CMK (cell line): Measurements from ENCODE around the gene DLG2.

Experiments
- DNase-seq: peaks from one replicate; pipeline ENCODE4 v3.0.0-alpha.2; 2010; ENCODE audit warnings: low read depth

The DLG2 gene

DNA sequence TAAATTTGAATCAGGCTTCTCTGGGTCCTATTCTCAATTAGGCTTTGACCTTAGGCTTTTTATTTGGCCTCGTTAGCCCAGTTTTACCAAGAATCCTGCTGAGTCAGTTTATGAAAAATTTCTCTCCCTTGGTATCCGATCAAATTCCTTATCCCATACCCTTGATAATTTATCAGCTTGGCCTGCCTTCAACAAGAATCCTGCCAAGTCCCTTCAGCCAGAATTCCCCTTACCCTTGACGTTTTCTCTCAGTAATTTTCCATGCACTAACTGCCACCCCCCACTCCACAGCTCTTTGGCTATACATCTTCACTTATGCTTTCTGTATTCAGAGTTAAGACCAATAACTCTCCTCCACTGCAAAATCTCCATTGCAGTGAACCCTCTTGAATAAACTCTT lies 1530.0 kb downstream of the DLG2 start:
- no peak for DNase-seq

DNA sequence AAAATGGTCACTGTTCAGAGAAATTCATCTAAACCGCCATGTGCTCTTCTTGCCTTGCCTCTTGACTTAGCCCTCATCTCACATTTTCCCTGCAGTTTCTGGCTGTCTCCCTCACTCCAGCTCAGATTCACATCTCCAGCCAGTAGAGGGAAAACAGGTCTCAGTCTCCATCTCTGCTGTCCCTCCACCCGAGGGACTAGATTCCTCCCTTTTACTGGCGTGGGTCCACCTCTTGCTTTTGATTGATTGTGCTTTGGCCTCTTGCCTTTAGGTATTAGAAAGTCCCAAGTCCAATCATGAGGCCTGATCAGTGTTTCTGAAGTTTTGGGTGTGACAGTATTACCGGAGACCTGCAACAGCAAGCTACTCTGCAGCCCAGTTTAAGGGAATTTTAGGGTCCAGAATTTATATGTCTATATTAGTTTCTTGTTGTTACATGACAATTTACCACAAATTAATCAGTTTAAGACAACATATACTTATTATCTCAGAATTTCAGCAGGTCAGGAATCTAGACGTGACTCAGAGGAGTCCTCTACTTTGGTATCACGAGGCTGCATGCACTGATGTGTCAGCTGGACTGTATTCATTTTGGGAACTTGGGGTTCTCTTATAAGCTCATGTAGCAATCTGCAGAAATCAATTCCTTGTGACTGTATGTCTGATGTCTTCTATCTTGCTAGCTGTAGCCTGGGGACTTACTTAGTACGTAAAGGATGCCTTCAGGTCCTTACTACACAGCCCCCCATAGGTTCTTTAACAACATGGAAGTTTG lies 1535.7 kb downstream of the DLG2 start:
- no peak for DNase-seq

DNA sequence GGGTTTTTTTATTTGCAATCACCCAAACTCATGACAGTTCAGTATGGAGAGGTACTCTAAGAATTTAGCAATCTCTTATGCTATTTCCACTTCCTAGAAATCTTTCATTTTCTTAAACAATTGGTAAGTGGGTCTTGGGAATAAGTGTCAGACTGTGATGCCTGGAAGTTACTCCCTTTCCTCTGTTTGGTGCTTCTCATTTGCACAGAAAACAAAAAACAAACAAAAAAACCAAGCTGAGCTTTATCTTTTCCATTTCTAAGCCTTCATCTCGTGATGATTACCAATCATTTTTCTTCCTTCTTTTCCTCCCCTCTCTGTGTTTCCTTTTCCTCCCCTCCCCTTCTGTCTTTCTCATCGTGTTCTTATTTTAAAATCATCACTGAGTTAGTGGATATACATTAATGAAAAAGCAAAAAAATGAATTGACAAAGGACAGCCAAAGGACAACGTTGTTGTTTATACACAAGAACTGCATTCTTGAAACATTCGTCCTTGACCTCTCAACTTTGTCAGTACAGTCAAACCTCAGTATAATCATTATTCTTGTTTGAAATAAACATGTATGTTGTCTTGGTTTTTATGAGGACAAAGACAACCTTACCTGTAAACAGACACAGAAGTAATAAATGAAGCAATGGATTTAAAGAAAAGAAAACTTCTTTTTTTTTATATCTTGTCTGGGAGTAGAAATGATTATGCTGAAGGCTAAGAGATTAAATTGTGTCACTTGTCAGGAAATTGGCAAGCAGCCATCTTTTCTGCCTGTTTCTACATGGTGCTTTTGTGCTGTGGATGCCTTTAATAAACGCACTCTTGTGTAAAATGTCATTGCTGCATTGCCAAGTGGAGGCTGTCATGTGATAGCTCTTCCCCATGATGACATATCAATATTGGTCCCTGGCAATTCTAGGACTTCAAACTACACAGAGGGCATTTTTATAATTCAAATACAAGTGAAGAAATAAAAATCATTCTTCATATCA lies 1537.8 kb downstream of the DLG2 start:
- DNase-seq: no peak

DNA sequence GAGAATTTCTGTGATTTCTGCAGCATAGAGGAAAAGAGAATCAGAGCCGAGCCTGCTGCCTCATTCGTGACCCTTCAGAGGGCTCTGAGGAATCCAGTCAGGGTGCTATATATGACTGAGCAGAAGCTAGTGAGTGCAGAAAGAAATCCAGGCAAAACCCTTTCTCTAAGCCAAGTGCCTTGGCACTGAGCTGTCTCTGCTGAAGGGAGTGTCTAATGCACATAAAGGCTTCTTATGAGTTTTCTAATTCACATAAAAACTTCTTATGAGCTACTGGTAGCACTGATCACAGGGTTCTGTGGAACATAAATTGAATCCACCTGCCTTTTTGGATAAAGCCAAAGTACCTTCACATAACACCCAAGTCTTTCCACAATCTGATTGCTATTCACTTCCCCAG lies 1555.3 kb downstream of the DLG2 start:
- DNase-seq: no peak

DNA sequence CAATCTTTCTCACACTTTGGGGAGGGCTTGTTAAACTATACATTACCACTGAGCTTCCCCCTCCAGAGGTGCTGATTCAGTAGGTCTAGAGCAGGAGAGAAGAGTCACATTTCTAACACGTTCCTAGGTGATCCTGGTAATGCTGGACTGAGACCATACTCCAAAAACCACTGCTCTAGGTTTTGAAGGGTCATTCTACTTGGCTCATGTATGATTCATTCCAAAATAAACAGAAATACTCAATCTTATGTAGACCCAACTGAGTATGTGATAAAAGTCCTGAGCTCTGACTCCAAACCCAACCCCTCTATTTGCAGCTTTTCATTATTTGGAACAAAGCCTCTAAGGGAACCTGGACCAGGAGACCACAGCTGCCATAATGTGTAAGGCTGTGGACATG lies 1558.1 kb downstream of the DLG2 start:
- DNase-seq: no peak

DNA sequence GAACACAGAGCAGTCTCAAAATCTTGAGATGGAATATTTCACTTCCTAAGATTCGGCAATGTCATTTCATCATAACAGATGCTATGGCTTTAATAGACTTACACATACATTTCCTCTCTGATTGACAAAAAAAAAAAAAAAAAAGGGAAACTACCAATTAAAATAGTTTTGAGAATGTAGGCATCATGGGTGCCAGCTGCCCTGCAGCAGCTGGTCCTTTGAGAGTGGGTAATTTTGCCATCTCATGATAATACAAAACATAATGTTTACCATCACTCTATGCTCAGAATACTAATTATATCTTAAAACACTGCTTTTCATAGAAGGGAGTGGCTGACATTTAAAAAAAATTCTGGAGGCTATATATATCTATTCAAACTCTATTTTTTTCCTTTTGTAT lies 1565.4 kb downstream of the DLG2 start:
- no peak for DNase-seq

DNA sequence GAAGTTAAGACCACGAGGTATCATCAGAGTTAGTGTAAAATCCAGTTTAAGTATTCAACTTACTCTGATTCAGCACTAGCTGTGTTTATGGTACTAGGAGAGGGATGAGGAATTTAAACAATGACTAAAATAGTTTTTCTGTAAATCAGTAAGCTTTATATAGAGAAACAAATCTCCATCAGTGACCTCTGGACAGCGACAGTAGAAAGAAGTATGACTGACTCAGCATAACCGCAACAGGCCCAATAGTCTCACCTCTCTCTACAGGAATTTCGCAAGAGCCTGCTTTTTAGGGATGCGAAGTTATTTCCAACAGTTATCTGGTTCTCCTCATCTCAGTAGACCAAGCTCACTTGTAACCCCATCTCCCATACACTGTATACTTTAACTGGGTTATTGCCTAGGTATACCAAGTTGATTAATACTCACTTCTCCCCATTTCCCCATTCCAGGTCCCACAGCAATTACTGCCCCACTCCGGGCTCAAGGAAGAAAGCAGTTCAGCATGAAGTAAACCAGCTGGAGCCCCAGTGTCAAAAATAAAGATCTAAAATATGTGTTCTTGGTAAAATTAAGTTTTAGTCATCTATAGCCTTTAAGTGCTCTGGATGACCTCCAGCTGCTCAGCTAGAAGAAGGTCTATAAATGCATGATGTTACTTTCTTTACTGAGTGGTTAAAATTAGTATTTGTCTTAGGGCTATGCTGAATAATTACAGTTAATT lies 1570.3 kb downstream of the DLG2 start:
- DNase-seq: no peak

DNA sequence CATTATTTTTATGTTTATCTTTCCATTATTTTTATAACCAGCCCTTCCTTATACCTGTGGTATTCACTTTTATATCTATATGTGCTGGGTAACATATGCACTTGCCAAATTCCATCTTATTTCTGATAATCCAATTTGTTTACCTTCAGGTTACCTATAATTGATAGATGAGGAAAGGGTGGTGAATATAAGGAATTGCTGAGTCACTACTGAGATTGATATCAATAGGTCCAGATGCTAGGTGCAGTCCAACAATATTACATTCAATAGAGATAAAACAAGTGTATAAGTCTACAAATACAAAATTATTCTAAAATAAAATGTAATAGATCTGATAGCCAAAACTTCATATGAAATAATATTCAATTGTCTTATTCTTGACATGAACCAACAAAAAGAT lies 1582.0 kb downstream of the DLG2 start:
- DNase-seq: no peak

DNA sequence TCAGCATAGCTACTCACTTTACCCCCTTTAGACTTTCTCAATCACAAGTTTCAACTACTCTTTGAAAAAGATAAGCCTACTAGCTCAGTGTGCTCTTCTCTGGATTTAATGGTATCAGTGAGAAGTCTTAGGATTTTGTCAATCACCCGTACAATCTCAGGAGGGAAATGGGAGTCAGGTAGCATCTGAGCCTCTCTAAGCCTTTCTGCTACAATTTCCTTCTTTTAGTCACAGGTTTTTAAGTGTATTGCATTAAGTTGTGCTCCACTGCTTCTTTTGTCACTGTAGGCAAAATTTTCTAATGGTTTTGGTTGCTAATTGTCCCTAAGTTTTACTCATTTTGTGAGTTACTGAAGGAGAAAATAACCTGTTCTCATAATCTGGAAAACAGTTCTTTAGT lies 1582.4 kb downstream of the DLG2 start:
- no peak for DNase-seq

DNA sequence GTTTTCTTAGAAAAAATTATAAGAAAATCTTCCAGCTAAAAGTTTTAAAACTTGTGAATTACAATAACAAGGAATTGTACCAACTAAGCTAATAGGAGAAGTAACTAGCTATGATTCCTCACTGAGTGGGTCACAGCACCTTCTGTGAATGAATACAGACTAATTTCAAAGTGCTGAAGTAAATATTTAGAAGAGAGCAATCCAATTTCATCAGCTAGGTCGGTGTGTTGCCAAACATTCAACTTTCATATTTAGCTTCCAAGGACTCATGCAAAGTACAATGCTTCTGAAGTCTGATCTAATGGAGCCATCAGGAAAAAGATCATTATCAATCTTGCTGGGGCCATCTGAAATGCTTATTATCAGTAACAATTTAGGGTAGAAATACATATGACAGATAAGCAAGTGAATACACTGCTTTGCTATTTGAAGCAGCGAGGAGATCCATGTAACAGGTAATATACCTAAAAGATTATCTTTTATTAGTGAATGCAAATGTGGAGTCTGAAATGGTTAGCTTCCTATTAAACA lies 1590.4 kb downstream of the DLG2 start:
- DNase-seq: no peak

DNA sequence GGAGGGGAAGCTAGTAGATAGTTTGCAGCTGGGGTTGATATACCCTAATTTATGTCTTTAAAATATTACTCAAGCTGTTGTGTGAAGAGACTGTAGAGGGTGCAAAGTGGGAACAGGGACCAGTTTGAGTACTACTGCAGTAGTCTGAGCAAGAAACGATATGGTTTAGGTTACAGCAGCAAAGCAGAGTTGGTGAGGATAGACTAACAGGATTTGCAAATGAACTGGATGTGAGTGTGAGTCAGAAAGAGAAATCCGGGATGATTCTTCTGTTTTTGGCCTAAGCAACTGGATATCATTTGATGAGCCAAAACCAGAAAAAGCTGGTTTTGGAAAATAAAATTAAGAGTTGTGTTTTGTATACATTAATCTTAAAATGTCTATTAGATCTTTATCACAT lies 1591.5 kb downstream of the DLG2 start:
- DNase-seq: no peak

DNA sequence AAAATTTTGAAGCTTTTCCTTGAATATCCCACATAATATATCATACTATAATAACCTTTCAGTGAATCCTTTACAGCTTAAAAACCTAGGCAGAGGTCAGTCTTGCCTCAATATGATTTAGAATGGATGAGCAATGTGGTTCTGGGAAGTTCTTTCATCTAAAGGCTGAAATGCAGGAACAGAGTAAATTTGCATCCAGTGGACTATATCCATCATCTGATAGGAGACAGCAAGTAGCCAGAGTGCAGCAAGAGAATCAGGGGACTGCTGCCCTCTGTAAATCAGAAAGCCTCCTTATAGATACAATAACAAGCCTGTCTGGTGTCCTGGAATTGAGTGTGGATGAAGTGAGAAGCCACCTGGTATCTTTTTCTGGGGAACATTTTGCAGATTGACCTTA lies 1592.7 kb downstream of the DLG2 start:
- no peak for DNase-seq

DNA sequence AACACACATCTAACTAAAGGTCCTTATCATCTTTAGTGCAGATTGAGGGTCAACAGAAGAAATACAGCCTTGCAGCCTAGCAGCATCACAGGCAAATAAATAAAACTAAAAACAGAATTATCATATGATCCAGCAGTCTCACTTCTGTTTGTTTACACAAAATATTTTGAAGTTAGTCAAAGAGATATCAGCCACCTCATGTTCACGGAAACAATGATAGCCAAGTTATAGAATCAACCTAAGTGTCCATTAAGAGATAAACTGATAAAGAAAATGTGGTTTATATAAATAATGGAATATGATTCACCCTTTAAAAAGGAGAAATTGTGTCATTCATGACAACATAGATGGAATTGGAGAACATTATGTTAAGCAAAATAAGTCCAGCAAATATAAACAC lies 1602.9 kb downstream of the DLG2 start:
- DNase-seq: no peak

DNA sequence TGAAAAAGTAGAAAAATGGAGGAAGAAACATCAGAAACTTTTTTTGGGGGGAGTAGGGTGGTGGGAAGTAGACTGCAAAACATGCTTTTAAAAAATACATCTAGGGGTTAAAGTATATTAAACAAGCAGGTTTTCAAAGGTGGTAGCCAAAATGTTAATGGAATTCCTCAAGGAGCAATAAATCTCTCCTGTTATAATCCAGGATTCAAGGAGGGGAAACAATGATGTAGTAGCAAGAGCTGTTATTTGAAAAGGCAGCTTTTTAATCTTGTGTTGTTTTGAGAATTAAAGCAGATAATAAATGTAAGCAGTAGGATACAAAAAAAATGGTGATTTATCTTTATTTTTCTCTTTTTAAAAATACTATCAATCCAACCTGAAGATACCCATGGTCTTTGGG lies 1604.4 kb downstream of the DLG2 start:
- DNase-seq: no peak

DNA sequence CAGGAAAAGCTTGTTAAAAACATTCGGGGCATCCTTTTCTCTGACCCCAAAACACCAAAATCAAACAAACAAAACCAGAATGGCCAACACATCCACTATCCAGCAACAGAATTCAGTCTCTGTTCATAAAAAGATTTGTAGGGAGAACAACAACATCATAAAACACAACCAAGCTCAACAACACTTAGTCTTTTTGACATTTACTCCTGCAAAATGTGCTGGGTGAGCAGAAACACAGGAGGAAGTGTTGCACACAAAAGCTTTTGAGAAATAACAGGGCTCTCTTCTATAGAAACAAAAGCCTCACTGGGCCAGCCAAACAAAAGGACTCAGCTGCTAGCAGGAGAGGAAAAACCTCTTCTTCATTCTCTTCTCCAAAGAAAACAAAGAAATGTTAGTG lies 1604.9 kb downstream of the DLG2 start:
- DNase-seq: no peak

DNA sequence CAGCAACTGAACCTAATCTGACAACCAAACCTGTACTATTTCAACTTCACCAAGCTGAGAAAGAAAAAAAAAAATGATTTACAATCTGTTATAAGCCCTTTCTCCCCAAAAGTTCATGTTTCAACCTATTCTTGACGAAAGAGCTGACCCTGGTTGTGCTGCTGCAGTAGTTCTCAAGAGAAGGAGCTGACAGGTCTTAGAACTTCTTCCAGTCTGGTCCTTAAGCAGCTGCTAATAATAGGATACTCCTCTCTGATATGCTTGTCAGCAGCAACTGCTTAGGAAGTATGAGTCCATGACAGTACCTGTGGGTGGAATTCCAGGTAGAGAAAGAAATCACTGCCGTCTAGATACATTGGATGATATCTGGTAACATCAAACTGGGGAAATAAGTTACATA lies 1605.9 kb downstream of the DLG2 start:
- DNase-seq: no peak

DNA sequence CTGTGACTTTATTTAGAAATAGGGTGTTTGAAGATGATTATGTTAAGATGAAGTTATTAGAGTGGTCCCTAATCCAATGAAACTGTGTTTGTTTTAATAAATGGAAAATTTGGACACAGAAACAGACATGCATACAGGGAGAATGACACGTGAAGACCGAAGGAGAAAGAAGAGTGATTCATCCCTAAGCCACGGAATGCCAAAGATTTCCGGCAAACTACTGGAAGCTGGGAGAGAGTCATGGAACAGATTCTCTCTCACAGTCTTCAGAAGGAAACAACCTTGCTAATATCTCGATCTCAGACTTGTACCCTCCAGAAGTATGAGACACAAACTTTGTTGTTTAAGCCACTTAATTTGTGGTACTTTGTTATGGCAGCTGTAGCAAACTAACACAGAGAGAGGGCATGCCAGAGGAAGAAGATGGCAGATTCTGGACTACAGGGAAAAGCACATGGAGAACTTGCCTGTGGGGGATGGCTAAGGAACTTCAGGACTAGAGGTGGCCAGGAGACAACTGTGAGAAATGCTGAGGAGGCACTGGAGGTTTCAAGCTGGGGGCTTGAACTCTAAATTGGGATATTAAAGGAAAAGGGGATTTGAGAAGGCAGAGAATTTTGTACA lies 1607.5 kb downstream of the DLG2 start:
- no peak for DNase-seq

DNA sequence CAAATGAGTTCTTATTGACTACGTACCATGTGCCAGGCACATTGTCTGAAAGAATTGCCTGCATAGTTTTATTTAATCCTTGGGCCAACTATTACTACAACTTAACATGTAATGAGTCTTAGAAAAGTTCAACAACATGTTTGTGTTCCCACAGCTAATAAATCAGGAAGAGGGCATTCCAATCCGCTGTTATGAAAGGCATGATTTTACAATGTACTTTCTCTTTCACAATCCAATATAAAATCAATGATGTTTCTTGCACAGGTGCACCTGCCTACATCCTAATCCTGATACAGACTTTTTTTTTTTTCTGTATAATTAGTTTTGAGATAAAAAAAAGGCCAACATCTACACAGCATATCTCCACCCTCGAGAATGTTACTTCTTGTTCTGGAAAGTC lies 1612.6 kb downstream of the DLG2 start:
- DNase-seq: no peak

DNA sequence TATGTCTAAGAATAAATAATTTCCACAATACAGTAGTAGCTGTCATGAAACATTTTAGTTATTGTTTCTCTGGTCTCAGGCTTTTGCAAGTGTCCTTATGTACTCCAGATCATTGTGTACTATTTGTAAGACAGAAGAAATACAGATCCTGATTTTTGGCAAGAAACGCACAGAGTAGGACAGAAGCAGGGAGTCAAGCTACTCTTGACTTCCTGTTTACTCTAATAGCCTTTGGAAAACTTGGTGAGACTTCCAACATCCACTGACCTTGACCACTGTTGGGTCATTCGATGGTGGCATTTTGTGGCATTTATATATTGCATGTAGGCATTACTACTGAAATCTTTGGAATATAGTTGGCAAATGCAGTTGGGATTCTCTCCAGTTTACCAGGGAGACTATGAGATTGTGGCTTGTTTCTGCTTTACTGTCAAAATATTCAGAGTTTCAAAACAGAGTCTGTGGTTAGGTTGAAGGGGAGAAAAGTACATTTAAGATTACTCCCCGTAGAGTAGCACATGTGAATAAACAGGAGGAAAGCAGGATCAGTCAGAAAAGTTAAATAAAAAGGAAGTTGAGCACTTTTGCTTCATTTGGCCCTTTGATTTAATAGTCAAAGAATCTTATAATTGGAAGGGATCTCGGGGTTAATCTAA lies 1614.8 kb downstream of the DLG2 start:
- no peak for DNase-seq

DNA sequence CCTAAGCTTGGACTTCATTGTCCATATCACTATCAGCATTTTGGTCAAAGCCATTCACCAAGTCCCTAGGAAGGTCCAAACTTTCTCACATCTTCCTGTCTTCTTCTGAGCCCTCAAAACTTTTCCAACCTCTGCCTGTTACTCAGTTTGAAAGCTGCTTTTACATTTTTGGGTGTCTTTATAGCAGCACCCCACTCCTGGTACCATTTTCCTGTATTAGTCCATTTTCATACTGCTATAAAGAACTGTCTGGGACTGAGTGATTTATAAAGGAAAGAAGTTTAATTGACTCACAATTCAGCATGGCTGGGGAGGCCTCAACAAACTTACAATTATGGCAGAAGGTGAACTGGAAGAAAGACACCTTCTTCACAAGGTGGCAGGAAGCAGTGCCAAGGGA lies 1624.0 kb downstream of the DLG2 start:
- DNase-seq: no peak

DNA sequence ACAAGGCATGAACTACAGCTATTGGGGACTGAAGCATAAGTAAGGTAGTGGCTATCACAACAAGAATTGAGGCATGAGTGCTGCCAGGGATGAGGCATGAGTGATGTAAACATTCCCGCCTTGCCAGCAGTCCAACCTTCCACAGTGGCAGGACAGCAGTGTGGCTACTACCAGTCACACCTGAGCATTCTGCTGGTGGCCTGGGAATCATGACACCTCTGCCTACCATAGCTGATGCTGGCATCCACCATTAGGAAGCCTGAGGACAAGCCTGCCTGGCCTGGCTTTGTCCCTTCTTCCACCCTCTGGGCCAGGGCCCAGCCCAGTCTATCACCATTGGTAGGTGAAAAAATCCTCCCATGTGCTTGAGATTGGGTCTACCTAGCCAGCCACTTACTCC lies 1628.2 kb downstream of the DLG2 start:
- no peak for DNase-seq
